ENCODE results near the gene PAPSS1.

GRCh38 chr4:107705742-107706556 lies 14.1 kb downstream of the PAPSS1 start:
- TF ChIP-seq GABPA (IDR thresholded peaks at IDR 0.05; ENCODE audit: low read depth) (no peak), BRCA1 (IDR thresholded peaks at IDR 0.05; ENCODE audit: low read depth, low read length) (no peak)
